GM13977 (cell line): Measurements from ENCODE around the gene OR51T1.

Experiments
- DNase-seq: peaks from one replicate; pipeline ENCODE4 v3.0.0; 2012; ENCODE audit warnings: low spot score
- CTCF ChIP-seq: IDR thresholded peaks from 2 replicates; pipeline ENCODE4 v1.5.1; 2012; ENCODE audit warnings: mild to moderate bottlenecking, control low read depth; ENCODE audit not compliant: insufficient read depth; ENCODE audit errors: extremely low read depth, missing control alignments
- in situ Hi-C: fragments of 300-500 bp; cut with MboI; formaldehyde crosslinking; loops from one replicate; pipeline ENCODE4 v1.12.0; 2022; ENCODE audit warnings: low sequenced_read_pairs, low pct_unique_long_range_greater_than_20kb, mixed read lengths, inconsistent platforms; ENCODE audit not compliant: unreplicated experiment

The OR51T1 gene

GRCh38 chr11:4926608-4927007 lies 44.9 kb downstream of the OR51T1 start:
- in situ Hi-C loops: no loop called here
- no peak for DNase-seq
- no peak for TF ChIP-seq CTCF
